Astrocyte of the spinal cord (primary cell): ENCODE measurements around the gene NUP98.

ENCODE experiments used
- DNase-seq: peaks from one replicate; pipeline ENCODE4 v3.0.0; 2011; ENCODE audit warnings: low read depth, low spot score
- H3K4me3 ChIP-seq: 2 replicates; pipeline ENCODE4 v1.5.1; 2011; ENCODE audit warnings: low read depth, mild to moderate bottlenecking, low read length, moderate library complexity
- in situ Hi-C: cut with HindIII; loops from 2 replicates; pipeline ENCODE4 v1.10.0; 2017; ENCODE audit warnings: low sequenced_read_pairs
- TF ChIP-seq, protein P1 (sequence below): IDR thresholded peaks from 2 replicates; pipeline ENCODE4 v1.5.1; 2012; ENCODE audit warnings: low read depth, mild to moderate bottlenecking, low read length, inconsistent platforms

NUP98 gene

DNA sequence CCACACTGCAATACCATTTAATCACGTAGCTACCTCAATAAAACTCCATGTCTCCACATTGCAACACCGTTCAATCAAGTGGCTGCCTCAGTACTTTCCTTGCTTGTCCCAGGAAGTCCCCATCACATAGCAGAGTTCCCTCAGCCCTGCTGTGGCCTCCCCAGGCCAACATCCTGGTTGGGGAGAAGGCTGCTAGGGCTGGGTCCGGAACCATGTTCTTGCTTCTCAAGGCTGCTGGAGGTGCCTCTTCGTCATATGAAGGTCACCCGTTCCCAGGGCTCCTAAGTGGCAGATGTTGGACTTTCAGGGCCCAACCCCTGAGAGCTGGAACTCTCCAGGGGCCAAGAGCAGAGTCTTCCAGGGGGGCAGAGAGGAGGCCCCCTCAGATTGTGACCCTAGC is 158.8 kb downstream of the NUP98 start:
- DNase-seq: no peak
- no peak overlapping the region for H3K4me3 ChIP-seq
- in situ Hi-C loops: no loop called here
- TF ChIP-seq, protein P1, sequence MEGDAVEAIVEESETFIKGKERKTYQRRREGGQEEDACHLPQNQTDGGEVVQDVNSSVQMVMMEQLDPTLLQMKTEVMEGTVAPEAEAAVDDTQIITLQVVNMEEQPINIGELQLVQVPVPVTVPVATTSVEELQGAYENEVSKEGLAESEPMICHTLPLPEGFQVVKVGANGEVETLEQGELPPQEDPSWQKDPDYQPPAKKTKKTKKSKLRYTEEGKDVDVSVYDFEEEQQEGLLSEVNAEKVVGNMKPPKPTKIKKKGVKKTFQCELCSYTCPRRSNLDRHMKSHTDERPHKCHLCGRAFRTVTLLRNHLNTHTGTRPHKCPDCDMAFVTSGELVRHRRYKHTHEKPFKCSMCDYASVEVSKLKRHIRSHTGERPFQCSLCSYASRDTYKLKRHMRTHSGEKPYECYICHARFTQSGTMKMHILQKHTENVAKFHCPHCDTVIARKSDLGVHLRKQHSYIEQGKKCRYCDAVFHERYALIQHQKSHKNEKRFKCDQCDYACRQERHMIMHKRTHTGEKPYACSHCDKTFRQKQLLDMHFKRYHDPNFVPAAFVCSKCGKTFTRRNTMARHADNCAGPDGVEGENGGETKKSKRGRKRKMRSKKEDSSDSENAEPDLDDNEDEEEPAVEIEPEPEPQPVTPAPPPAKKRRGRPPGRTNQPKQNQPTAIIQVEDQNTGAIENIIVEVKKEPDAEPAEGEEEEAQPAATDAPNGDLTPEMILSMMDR: no peak

DNA sequence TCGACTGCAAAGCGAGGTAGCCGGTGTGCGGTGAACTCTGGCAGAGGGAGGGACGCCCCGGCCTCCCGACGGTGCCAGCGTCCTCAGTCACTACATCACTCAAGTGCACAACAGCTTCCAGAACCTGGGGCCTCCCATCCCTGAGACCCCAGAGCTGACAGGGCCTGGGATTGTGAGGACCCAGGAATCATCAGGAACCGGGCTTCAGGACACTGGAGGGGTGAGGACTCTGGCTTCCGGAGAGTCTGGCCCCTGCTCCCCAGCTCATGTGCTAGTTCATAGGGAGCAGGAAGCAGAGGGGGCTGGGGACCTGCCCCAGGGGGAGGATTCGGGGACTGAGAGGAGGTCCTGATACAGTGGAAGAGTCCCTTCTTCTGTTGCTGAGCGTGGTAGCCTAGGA is 160.2 kb downstream of the NUP98 start:
- no peak for DNase-seq
- in situ Hi-C loops: no loop called here
- TF ChIP-seq, protein P1: no peak
- H3K4me3 ChIP-seq: no peak overlapping the region

DNA sequence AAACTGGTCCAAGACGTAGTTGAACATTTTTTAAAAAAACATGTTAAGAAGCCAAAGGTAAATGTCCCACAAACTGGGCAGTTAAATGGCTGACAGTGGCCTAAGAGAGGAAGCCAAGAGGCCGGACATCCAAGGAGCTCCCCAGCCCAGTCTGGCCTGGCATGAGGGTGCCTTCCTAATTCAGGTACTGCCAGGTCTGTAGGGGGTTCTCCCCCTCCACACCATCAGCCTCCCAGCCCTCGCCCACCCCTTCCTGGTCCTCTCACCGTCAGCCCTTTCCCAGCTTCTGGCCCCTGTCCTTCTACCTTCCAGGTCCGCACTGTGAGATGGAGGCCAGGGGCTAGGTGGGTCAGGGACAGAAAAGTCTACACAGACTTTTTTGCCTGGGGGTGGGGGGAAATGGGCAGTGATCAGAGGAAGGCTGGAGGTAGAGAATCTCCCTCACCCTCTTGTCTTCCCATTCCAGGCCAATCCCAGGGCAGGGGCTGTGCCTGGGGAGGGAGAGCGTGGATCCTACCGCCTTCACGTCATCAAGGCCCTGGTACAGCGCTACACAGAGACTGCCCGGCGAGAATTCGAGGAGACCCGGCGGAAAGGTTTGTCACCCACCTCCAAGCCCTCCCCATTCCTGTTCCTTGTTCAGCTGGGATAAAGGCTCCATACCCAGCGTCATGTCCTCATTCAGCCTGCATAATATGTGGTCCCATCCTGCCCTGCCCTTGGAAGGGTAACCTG is 161.5 kb downstream of the NUP98 start:
- in situ Hi-C loops: no loop called here
- H3K4me3 ChIP-seq: no peak overlapping the region
- DNase-seq: no peak
- TF ChIP-seq, protein P1: no peak

DNA sequence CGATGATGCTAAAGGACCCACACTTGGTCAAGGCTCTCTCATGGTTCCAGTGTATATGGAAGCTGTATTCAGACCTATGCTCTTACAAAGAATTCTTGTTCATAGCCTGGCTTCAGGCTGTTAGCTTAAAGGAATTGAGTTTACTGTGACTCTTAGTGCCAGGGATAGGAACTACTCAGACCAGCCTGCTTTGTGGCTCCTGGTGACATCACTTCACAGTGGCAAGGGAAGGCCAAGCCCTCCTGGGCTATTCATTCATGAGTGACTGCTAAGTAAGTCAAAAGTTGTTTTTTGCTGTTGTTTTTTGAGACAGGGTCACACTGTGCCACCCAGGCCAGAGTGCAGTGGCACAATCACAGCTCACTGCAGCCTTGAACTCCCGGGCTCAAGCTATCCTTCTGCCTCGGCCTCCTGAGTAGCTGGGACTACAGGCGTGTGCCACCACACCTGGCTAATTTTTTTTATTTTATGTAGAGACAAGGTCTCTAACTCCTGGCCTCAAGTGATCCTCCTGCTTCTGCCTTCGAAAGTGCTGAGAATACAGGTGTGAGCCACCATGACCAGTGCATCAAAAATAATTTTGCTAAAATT is 165.2 kb downstream of the NUP98 start:
- H3K4me3 ChIP-seq: no peak overlapping the region
- TF ChIP-seq, protein P1: no peak
- in situ Hi-C loops: no loop called here
- no peak for DNase-seq

DNA sequence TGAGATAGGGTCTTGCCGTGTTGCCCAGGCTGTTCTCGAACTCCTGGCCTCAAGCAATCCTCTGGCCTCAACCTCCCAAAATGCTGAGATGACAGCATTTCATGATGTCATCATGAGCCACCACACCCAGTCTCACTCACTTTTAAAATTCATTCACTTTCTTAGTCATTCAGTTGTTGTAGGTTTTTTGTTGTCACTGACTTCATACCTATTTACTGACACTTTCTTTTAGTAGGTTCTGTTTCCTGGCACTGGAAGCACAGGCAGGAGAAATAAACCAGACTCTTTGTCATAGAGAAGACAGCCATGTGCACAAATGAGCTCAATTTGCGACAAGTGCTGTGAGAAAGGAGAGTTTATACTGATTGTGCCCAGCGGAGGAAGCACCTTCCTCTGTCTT is 166.0 kb downstream of the NUP98 start:
- TF ChIP-seq, protein P1: no peak
- in situ Hi-C loops: no loop called here
- DNase-seq: no peak
- no peak overlapping the region for H3K4me3 ChIP-seq

DNA sequence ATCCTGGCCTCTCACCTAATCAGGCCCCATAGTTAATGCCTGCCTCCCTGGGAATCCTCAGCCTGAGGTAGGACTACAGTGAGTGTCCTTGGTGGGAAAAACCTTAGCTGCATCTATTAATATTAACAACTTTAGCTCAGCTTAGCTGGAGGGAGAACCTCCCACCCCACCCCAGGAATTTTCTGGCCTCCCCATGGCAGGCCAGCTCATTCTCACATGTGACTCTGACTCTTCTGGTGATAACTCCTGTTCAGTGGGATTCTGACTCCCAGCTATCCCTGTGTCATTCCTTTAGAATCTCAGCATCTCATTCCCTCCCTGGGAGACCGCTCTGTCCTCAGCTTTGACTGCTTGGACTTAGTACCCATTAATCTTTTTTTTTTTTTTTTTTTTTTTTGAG is 170.1 kb downstream of the NUP98 start:
- no peak overlapping the region for H3K4me3 ChIP-seq
- DNase-seq: peak; percentile 16
- TF ChIP-seq, protein P1: no peak
- in situ Hi-C loops: no loop called here
